Measurements from ENCODE around the gene PPARA.

PPARA gene

DNA sequence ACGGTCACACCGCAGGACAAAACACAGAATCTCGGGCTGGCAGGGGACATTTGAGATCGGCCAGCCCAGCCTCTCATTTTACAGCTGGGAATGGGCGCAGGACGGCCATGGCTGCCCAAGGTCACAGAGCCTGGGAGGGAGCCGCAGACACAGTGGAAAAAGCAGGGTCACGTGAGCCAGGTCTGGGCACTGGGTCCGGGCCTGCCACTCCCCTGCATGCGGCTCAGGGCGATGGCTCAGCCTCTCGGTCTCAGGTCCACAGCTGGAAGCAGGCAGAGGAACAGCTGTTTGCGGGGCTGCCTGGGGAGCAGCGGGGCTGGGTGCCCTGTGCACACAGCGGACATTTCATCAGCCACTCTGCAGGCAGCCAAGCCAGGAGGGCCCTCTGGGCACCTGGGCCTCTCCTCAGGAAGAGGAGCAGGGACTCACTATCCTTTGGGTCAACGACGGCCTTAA is 10.4 kb upstream of the PPARA start:
- in situ Hi-C loops (cut with MboI; ENCODE audit: low sequenced_read_pairs) = no loop called here

DNA sequence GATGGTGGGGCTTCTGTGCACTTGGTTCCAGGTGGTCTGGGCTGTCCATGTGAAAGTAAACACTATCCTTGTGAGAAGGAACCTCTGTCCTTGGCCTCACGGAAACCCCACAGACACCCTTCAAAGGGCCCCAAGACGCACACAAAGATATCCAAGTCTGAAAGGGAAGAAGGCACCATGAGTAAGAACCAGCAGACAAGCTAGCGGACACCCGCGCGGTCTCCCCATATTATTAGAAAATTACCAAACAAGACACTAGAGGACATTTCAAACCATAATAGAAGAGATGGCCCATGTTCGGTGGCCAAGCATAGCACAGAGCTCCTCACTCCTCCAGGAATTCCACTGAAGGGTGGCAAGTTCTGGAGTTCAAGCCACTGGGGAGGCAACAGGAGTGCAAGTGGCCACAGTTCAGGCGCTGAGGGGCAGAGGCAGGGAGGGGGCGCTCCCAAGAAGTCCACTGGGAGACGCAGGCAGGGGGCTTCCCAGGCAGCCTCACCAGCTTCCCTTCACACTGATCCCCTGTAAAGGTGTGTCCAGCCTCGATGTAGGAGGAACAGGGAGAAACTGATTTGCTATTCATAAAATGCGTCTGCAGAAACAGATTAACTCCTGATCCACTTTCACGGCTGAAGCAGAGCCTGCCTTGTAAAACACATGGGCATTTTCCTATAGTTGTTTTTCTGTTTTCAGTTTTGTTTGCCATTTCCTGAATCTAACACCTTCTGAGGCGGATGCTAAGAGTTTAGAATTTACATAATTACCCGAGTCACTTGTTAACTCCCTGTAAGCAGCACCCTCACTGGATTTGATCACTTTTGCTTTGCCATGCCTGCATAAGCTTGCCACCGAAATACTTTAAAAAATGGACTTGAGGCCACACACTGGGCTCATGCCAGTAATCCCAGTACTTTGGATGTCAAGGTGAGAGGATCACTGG is 9.1 kb upstream of the PPARA start:
- in situ Hi-C loops (cut with MboI; ENCODE audit: low sequenced_read_pairs) = no loop called here

DNA sequence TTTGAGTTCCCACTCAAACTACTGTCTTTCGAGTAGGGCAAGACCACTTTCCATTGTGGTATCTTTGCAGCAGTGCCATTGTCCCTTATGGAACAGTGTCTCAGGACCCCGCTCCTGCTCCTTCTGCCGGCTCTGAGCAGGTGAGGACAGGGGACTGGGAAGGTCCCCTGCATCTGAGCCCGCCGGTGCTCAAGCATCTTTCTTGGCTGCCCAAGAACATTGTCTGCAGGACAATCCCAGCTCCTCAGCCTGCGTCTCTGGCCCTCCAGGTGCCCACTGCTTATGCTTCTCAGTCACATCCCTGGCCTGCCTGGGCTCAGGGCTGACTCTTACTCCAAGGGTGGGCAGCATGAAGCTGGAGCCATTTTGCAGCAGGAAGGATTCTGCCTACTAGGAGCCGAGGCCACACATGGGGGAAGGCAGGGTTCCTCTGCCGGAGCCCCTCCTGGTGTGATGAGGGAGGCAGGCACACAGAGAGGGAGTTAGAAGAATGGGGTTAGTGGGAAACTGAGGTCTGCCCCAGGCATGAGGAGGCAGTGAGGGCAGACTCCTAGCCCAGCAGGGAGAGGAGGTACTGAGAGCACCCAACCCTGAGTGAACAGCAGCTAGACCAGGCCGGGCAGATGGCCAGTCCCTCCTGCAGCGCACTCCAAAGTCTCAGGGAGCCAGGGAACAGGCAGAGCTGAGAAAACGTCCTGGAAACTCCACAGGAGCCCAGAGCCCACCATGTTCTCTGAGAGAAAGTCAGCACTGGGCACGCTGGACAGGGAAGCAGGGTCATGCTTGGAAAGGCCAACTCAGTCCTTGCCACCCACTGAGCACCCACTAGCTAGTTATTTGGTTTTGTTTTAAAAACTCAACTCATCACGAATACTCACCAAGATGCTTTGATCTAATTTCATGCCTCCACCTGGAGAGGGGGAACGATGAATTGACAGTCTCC is 7.5 kb upstream of the PPARA start:
- in situ Hi-C loops (cut with MboI; ENCODE audit: low sequenced_read_pairs) = no loop called here

DNA sequence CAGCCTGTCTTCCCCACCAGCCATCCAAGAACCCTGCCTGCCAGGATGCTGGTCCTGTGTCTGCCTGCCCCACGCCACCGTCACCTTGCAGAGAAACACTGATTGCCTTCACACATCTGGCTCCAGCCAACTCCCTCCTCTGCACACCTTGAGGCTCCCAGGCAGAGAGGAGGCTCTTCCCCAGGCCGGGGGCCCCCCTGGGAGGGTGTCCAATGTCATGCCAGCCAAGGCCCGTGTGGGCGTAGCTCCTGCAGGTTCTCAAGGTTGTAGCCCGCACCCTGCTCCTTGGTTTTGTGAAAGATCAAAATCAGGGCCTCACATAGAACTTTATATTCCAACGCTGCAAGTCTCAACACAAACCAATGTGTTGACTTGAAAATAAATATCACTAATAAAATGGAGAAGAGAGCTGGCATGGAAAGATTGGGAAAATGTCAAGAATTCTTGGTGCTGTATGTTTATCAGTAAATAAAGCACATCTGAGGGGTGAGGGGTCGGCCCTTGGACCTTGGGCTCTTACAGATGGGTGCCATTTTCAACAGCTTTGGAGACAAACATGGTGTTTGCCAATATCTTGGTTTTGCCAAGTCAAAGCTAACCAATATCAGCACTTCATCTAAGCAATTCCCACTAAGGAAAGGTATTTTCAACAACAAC is 6.7 kb upstream of the PPARA start:
- in situ Hi-C loops (cut with MboI; ENCODE audit: low sequenced_read_pairs) = no loop called here

DNA sequence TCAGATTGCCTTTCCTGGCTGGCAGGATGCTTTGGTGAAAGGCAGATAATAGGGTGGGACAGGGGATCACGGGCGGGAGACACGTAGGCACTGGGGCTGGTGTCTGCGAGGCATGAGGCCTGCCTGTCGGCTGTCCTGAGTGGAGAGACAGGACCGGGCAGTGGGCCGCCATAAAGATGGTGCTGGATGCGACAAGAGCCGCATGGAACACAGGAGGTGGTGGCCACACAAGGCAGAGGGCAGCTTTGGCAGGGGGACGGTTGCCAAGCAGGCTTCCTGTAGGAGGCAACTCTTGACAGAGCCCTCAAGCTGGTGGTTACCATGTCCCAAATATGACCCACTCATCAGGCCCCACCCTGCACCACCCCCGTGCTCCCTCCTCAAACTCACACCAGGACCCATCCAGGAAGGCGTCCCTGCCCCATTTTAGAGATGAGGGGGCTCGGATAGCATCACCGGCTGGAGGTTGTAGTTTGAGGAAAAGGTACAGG is 4.9 kb upstream of the PPARA start:
- in situ Hi-C loops (cut with MboI; ENCODE audit: low sequenced_read_pairs) = no loop called here

DNA sequence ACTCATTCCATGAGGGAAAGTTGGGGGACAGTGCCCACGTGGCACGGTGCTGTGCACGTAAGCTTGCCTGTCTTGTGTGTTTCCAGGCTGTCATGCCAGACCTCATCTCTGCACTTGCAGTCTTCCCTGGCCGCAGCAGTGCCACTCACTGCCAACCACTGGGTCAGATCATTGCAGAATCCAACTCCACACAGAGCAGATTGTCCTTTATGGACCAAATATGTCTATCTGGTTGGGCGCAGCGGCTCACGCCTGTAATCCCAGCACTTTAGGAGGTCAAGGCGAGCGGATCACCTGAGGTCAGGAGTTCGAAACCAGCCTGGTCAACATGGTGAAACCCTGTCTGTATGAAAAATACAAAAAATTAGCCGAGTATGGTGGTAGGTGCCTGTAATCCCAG is 4.4 kb upstream of the PPARA start:
- in situ Hi-C loops (cut with MboI; ENCODE audit: low sequenced_read_pairs) = no loop called here

DNA sequence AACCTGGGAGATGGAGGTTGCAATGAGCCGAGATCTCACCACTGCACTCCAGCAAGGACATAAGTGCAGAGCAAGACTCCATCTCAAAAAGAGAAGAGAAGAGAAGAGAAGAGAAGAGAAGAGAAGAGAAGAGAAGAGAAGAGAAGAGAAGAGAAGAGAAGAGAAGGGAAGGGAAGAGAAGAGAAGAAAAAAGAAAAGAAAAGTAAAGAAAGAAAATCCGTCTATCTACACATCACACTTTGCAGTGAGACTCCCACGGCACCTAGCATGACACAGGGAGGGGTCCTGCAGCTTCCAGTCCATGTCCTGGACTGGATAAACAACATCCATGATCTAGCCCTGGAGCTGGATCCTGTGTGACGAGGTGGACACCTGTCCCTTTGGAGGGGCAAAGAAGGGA is 4.0 kb upstream of the PPARA start:
- in situ Hi-C loops (cut with MboI; ENCODE audit: low sequenced_read_pairs) = no loop called here

DNA sequence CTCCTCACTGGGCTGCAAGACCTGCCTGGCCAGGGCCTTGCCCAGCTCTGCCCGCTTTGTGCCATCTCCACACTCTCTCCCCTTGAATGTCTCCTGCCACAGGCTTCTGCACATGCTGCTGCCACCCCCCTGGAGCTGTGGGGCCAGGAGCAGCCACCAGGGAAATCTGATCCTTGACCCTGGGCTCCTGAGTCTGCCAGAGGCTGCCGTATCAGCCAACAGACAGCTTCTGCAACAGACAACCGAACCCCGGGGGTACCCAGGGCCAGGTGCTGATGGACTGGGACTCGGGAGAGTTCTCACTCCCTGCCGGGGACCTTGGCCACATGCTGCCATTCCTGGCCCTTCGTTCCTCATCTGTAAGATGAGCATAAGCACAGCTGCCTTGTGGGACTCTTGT is 3.3 kb upstream of the PPARA start:
- in situ Hi-C loops (cut with MboI; ENCODE audit: low sequenced_read_pairs) = no loop called here

DNA sequence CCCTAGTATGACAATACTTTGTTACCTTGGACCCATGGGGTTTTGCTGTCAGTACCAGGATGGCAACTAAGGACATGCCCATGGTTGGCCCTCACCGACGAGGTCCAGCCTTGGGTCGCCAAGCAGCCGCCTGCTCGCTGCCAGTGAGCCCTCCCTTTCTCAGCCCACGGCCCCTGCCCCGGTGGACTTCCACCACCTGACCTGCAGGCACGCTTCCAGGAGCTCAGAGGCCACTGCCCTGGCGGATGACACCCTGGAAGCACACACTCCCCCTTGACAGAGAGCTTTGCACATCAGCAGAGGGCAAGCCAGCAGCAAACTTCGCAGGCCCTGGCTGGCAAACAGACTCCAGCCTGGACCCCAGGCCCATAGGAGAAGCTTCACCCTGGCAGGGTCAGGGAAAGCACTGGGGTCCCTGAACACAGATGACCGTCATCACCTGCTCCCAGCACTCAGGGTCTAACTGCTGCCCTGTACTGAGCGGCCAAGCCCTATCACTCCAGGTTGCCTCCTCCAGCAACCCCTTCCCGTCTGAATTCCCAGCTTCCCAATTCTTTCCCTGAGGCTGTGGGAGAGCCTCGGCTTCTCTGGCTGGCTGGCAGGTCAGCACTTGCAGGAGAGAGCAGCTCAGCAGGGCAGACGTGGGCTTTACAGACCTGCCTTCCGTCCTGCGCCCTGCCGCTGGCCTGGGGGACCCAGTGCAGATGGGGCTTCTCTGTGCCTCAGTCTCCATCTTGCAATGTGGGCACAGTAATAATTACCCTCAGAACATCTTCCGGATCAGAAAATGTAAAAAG is 2.7 kb upstream of the PPARA start:
- in situ Hi-C loops (cut with MboI; ENCODE audit: low sequenced_read_pairs) = no loop called here

DNA sequence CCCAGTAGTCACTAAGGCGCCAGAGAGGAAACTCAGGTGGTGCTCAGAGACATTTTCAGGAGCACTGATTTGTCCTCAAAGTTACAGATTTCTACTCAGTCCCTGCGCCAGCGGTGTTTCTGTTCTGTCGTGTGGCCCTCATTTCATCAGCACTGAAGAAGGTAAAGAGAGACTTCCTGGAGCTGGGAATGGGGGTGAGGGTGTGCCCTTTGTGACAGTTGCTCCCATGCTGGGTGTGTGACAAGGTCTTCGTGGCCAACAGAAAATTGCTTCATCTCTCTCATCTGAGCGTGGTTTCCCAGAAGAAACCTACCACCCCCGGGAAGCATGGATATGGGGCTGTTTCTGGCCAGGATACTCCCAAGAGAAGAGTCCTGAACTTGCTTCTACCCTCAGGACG is 2.0 kb upstream of the PPARA start:
- in situ Hi-C loops (cut with MboI; ENCODE audit: low sequenced_read_pairs) = no loop called here

DNA sequence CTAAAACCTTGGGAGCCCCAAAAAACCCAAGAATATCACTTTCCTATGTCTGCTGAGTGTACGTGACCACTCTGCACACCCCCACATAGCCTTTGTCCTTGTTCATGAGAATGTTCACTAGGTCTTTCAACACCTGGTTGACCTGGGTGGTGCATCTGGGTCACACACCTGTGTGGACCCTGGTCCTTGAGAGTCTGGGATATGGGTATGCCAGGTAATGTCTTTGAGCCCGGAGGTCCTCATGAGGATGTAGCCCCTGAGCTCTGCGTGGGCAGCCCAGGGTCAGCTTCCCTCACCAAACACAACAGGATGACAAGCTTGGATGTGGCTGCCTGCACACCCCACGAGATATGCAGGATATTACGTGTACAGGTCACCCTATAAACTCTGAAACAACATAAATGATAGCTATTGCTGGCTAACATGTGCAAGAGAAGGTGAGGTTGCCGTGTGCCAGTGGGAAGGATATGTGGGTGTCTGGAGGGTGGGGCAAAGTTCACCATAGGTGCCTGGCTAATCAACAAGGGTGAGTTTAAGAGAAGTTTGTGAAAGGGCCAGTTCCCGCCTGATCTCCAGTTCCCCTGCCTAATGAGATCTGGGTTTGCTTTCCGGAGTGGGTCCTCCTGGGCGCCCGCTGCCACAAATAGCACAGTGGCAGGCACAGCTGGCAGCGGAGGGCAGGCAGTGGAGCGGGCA is 1.4 kb upstream of the PPARA start:
- in situ Hi-C loops (cut with MboI; ENCODE audit: low sequenced_read_pairs) = no loop called here

DNA sequence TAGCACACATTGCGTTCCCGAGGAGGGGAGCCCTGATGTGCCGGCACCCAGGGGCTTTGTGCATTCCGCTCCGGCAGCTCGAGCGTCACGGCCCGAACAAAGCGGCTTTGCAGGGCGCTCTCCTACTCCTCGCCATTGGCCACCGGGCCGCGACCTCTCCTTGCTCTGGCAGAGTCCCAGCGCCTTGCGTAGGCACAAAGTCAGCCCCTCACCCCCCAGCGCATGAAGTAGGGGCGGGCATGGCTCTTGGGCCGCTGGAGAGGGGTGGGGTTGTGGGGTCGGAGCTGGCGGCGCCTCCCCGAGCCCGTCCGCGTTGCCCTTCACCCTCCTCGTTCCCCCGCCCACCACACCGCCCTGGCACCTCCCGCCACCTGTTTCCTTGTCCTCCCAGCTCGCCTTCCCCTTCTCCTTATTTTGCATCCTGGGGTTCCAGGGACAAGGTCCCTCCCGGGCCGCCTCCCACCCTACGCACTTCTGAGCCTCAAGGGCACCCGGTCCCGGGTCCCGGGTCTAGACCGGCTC is 753 bp upstream of the PPARA start:
- in situ Hi-C loops (cut with MboI; ENCODE audit: low sequenced_read_pairs) = no loop called here

DNA sequence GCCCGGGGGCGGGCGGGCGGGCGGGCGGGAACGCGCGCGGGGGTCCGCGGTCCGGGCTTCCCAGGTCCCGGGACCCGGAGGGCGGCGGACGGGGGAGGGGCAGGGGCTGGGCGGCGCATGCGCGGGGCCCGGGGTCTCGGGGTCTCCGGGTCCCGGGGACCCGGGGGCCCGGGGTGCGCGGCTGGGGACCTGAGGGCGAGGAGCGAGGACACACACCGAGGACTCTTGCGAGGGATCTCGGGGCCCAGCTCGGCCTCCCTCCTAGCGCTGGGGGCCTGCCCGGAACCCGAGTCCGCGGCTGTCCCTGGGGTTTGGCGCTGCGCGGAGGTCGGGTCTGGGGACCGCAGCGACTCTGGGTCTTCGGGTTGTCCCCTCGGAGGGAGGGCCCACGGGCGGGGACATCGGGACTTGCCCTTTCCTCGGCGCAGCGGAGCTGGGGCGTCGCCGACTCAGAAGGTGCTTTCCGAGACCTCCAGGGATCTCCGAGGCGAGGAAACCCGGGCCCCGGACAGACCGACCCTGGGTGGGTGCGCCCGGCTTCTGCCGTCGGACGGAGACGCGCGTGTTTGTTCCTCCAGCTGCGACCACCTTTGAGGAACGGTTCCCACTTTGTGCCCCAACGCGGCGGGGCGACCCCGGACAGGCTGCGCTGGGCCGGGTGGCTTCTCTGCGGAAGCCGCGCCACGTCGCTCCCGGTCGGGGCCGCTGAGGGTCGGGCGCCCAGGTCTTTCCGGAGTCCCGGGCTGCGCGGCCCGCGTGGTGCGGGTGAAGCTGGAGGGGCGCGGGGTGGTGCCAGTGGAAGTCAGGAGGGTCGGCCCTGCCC is 540 bp downstream of the PPARA start:
- in situ Hi-C loops (cut with MboI; ENCODE audit: low sequenced_read_pairs) = no loop called here

DNA sequence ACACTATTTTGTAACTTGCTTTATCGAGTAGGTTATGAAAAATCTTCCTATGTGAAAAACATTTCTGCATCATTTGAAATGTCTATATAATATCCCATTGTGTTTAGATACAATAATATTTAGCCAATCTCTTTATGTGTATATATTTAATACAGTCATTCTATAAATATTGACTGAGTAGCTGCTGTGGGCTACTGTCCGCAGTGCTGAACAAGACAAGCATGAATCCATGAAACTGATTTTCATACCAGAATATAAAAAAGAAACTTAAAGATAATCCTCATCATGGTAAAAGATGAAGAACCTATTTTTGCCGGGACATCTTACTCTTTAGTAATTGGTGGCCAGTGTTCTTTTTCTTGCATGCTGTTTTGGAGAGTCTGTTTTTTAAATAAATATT is 3.6 kb downstream of the PPARA start:
- in situ Hi-C loops (cut with MboI; ENCODE audit: low sequenced_read_pairs) = no loop called here

DNA sequence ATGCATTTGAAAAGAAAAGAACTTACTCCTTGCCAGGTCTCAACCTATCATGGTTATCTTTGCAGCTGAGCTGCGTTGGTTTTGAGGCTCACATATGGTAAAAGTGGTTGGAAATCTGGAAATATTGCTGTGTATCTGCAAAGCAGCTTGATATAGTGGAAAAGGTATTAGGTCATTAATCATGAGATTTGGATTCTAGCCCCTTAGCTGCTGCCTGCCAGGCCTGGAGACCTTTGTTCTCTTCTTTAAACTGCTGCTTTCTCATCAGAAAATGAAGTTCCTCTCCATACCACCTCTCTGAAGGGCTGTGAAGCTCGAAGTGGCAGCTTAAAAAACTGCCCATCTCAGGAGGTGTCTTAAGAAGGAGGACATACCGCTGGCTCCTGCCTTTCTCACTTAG is 5.7 kb downstream of the PPARA start:
- in situ Hi-C loops (cut with MboI; ENCODE audit: low sequenced_read_pairs) = no loop called here

DNA sequence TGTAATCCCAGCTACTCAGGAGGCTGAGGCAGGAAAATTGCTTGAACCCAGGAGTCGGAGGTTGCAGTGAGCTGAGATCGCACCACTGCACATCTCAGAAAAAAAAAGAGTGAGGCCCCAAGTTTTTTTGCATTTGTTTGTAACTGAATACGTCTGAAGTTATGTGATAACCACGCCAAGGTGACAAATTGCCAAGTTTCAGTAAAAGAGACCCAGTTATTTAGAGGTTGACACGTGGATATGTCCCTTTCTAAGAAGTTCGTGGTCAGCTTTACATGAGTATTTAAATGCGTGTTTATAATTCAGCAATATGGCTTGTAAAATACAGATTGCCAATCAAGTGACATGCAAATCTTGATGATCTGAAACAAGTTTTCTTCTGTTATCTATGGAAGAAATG is 8.0 kb downstream of the PPARA start:
- in situ Hi-C loops (cut with MboI; ENCODE audit: low sequenced_read_pairs) = no loop called here

DNA sequence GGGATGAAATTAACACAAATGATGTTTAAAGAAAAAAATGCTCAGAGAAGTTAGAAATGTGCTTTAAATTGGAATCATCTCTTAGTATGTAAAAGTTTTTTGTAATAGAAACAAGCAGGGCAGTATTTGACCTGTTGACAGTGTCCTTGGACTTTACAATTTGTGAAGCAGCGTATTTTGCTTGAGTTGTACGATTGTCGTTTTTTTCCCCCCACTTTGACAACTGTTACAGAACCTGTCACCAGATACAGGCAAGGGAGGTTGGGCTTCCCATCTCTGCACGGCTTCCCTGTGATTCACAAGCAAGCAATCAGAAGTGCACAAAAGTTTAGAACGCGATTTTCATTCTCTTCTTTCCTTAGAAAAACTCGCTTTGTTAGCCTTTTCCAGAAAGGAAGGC is 8.9 kb downstream of the PPARA start:
- in situ Hi-C loops (cut with MboI; ENCODE audit: low sequenced_read_pairs) = no loop called here

DNA sequence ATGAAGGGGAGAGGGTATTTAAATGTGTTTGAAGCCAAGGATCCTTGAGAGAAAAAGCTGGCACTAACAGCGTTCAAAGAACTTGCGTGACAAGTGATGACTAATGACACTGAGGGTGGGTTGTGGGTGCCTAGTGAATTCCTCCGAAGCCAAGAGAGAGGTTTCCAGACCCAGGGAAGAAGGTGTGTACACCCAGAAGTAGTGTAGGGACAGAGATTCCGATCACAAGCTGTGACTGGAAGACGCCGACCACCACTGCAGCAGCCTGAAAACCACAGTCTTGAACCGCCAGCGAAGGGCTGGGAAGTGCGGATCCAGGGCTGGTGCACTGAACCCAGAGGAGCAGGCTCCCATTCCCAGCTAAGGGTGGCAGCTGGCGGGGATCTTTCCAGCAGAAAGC is 9.5 kb downstream of the PPARA start:
- in situ Hi-C loops (cut with MboI; ENCODE audit: low sequenced_read_pairs) = no loop called here

DNA sequence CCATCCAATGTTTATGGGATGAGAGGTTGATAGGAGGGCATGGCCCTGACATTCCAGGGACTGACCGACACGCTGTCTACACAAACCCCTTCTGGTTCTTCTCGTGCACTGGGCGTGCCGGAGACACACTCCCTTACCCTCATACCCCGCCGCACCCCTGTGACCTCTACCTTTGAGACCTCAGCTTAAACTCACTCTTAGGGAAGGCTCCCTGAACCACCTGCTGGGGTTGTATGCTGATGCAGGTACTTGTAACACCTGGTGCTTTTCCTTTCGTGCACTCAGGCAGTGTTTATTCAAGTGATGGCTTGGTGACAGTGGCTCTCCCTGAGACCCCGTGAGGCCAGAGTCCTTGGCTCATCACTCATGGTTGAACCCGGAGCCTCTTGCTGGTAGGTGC is 12.0 kb downstream of the PPARA start:
- in situ Hi-C loops (cut with MboI; ENCODE audit: low sequenced_read_pairs) = no loop called here

Measured in HL-60/S4 treated with phorbol 12-myristate 13-acetate at 8.2 ng/mL for 4 days and 3 days (cell line).